GM12878 (cell line): ENCODE measurements around the gene CDKN3. TPM values are rescaled to one million over a fixed set of nuclear protein-coding genes. Genes with fewer than 3 reads are reported as not detected.

Source experiments
- ATAC-seq: fragments of 200-7000 bp; cut with Tn5 transposase; 3 replicates; pipeline ENCODE4 v1.9.1; 2020; ENCODE audit warnings: mild to moderate bottlenecking, moderate library complexity
- BruUV-seq: library from RNA; stranded (reverse); fragments of 400-500 nt; replicated peaks from 2 replicates; lab custom pipeline; 2021; lab: Mats Ljungman, UMichigan
- CTCF ChIA-PET: fragments of 300-600 bp; sonication (Branson Sonifier 250); formaldehyde crosslinking; extraction: SDS; loops from one replicate; lab custom pipeline; 2021; ENCODE audit warnings: inconsistent platforms; lab: Yijun Ruan, JAX
- POLR2A ChIA-PET: fragments of 350-600 bp; formaldehyde crosslinking; extraction: SDS; loops from one replicate; lab custom pipeline; 2021; ENCODE audit warnings: inconsistent platforms; lab: Charles Lee
- RAD21 ChIA-PET: fragments of 300-600 bp; sonication (Branson Sonifier 250); formaldehyde crosslinking; loops from one replicate; lab custom pipeline; 2023; ENCODE audit warnings: antibody characterized with exemption; ENCODE audit not compliant: unreplicated experiment; lab: Charles Lee
- SMC1A ChIA-PET: fragments of 300-600 bp; sonication (Branson Sonifier 250); formaldehyde crosslinking; loops from one replicate; lab custom pipeline; 2023; ENCODE audit not compliant: unreplicated experiment, uncharacterized antibody; lab: Charles Lee
- DNase-seq: peaks from one replicate; pipeline ENCODE4 v3.0.0-alpha.2; 2011; ENCODE audit warnings: low read depth, low spot score
- FAIRE-seq: peaks from 3 replicates; lab custom pipeline; 2011; peaks lifted over from hg19 to GRCh38; lab: Jason Lieb, UNC
- H2AFZ ChIP-seq: 2 replicates; pipeline ENCODE4 v1.6.0; 2011; ENCODE audit warnings: low read depth, low read length, control low read depth; ENCODE audit not compliant: control insufficient read depth
- H3K27ac ChIP-seq: 2 replicates; pipeline ENCODE4 v1.5.1; 2011; ENCODE audit warnings: control low read depth; ENCODE audit not compliant: control insufficient read depth, insufficient read depth
- H3K27me3 ChIP-seq, 2 experiments: replicated peaks in 1 of 2; 2 replicates each; pipeline versions ENCODE4 v1.6.0 to v1.6.1; 2011; ENCODE audit warnings: low read length in 1 of 2; ENCODE audit not compliant: control insufficient read depth in 2 of 2, insufficient read depth in 2 of 2
- H3K36me3 ChIP-seq, 2 experiments: 2 replicates each; pipeline ENCODE4 v1.5.1; 2011; ENCODE audit warnings: low read length in 1 of 2; ENCODE audit not compliant: control insufficient read depth in 2 of 2, insufficient read depth in 2 of 2
- H3K4me1 ChIP-seq: 2 replicates; pipeline ENCODE4 v1.6.1; 2011; ENCODE audit warnings: mild to moderate bottlenecking, low read length, moderate library complexity, mixed read lengths; ENCODE audit not compliant: control insufficient read depth, insufficient read depth
- H3K4me2 ChIP-seq: 2 replicates; pipeline ENCODE4 v1.6.0; 2011; ENCODE audit warnings: control low read depth; ENCODE audit not compliant: control insufficient read depth, insufficient read depth
- H3K4me3 ChIP-seq: fragments of 200-600 bp; sonication (generic); 2 replicates; pipeline ENCODE4 v1.5.1; 2016
- H3K79me2 ChIP-seq: 2 replicates; pipeline ENCODE4 v1.6.0; 2011; ENCODE audit warnings: low read length; ENCODE audit not compliant: control insufficient read depth, insufficient read depth
- H3K9ac ChIP-seq: 2 replicates; pipeline ENCODE4 v1.8.0; 2011; ENCODE audit warnings: low read length, control low read depth, mixed read lengths; ENCODE audit not compliant: control insufficient read depth, insufficient read depth
- H3K9me3 ChIP-seq: replicated peaks from 3 replicates; pipeline ENCODE4 v1.5.1; 2011; ENCODE audit warnings: mild to moderate bottlenecking, low read length; ENCODE audit not compliant: control insufficient read depth, insufficient read depth
- H4K20me1 ChIP-seq: 2 replicates; pipeline ENCODE4 v1.6.0; 2011; ENCODE audit not compliant: control insufficient read depth, insufficient read depth
- CEBPZ ChIP-seq: fragments of 150-350 bp; IDR thresholded peaks from 2 replicates; pipeline ENCODE4 v1.6.1; 2016; ENCODE audit warnings: low read depth, low read length
- CHD1 ChIP-seq: IDR thresholded peaks from 2 replicates; pipeline ENCODE4 v1.6.1; 2012; ENCODE audit warnings: low read depth, low read length, improper control_type of control experiment
- EZH2 ChIP-seq: IDR thresholded peaks from 2 replicates; pipeline ENCODE4 v1.6.1; 2012; ENCODE audit warnings: low read depth, mild to moderate bottlenecking, control low read depth, inconsistent platforms, low read length, borderline replicate concordance; ENCODE audit not compliant: control insufficient read depth
- MLLT1 ChIP-seq: fragments of 450-650 bp; IDR thresholded peaks from 2 replicates; pipeline ENCODE4 v1.6.1; 2016; ENCODE audit warnings: mild to moderate bottlenecking
- PBX3 ChIP-seq: IDR thresholded peaks from 2 replicates; pipeline ENCODE4 v1.6.1; 2011; ENCODE audit warnings: mild to moderate bottlenecking, low read depth, low read length, moderate library complexity; ENCODE audit not compliant: insufficient replicate concordance
- SKIL ChIP-seq: fragments of 450-650 bp; IDR thresholded peaks from 2 replicates; pipeline ENCODE4 v1.6.1; 2017; ENCODE audit warnings: mild to moderate bottlenecking, low read depth, inconsistent platforms; ENCODE audit not compliant: poor library complexity, severe bottlenecking
- SREBF2 ChIP-seq: IDR thresholded peaks from 2 replicates; pipeline ENCODE4 v1.6.1; 2012; ENCODE audit warnings: mild to moderate bottlenecking, low read length
- SUZ12 ChIP-seq: fragments of 200-600 bp; sonication (generic); IDR thresholded peaks from one replicate; pipeline ENCODE4 v1.6.1; 2018; ENCODE audit warnings: antibody characterized with exemption, mild to moderate bottlenecking; ENCODE audit not compliant: unreplicated experiment
- WGBS: methylation state at CpG from one replicate; pipeline ENCODE4 v1.1.6; 2016; ENCODE audit warnings: low lambda C conversion rate; ENCODE audit not compliant: insufficient replicate concordance, insufficient coverage; ENCODE audit errors: missing lambda C conversion rate; 5-methylcytosine and 5-hydroxymethylcytosine counted together
- in situ Hi-C: fragments of 300-500 bp; cut with MboI; formaldehyde crosslinking; loops from 9 replicates; pipeline ENCODE4 v1.14.3; 2018; ENCODE audit warnings: mixed read lengths
- intact Hi-C: fragments of 100-400 bp; cut with micrococcal nuclease; formaldehyde crosslinking; loops from one replicate; pipeline ENCODE4 v1.14.2; 2022; ENCODE audit not compliant: unreplicated experiment
- polyA plus RNA-seq, 11 experiments: library from polyadenylated mRNA; depleted of rRNA in 4 of 11; unstranded in 6 of 11; stranded (reverse) in 5 of 11; fragments of >200 nt; fragmentation: Nextera tagmentation in 4 of 11; fragmentation: Illumina TruSeq in 1 of 11; extraction: Ambion mirVana in 4 of 11; extraction: Trizol in 1 of 11; gene quantifications; 1 replicate in 1 of 11; 2 replicates in 10 of 11; pipeline versions ENCODE4 v1.2.1 to v1.2.3, GENCODE V29; 2011 to 2016; ENCODE audit warnings: inconsistent platforms in 2 of 11, missing spikeins in 2 of 11, low read depth in 1 of 11
- total RNA-seq, 4 experiments: library from RNA; depleted of rRNA in 3 of 4; stranded (reverse); fragments of >200 nt in 3 of 4; fragmentation: Illumina TruSeq in 1 of 4; extraction: Trizol in 1 of 4; gene quantifications; 2 replicates each; pipeline versions ENCODE4 v1.2.1 to v1.2.3, GENCODE V29; 2013 to 2021

The CDKN3 gene
- total and polyA plus RNA-seq, 10 of the 15 experiments (the other 5 are each of a cell fraction or from before 2014, with no cell fraction given): 54.9 to 197 (median 111) TPM

GRCh38 chr14:54395716-54396115, 1.1 kb upstream of the CDKN3 start:
- H3K79me2 ChIP-seq: peaks cover 17% of the 10 kb centered on the region
- no peak for ATAC-seq
- H2AFZ ChIP-seq: no peak overlapping the region
- in situ Hi-C loops (no loop called here), intact Hi-C loops (loop anchor here (5.0 kb wide), 2 partner anchors 42 to 92 kb away; partner anchors contain the start of gene GMFB)
- TF ChIP-seq EZH2: no peak
- TF ChIP-seq SKIL: no peak
- TF ChIP-seq CHD1: no peak
- TF ChIP-seq PBX3: no peak
- no peak for TF ChIP-seq SUZ12
- TF ChIP-seq CEBPZ: no peak
- TF ChIP-seq SREBF2: no peak
- no peak for TF ChIP-seq MLLT1
- H3K27me3 ChIP-seq: no peaks in the 10 kb centered on the region
- no peak overlapping the region for H3K4me2 ChIP-seq
- ChIA-PET CTCF (interaction anchor here (0.8 to 2.7 kb wide), 5 partner anchors 19 to 381 kb away, joined by 3 to 14 read pairs (median 5); no protein-coding TSS in a partner anchor), SMC1A (interaction anchor here (0.6 to 3.6 kb wide), 2 partner anchors 40 to 177 kb away, joined by 3 to 21 read pairs; no protein-coding TSS in a partner anchor), POLR2A (interaction anchor here (1.1 to 2.7 kb wide), 4 partner anchors 36 to 128 kb away, joined by 3 to 14 read pairs (median 4); no protein-coding TSS in a partner anchor), RAD21 (interaction anchor here (4.1 kb wide), 1 partner anchor 91 kb away, joined by 16 read pairs; no protein-coding TSS in a partner anchor)
- no peak for FAIRE-seq
- WGBS: 96% methylated on average over 2 of the region's 2 CpGs
- no peaks in the 10 kb centered on the region for H3K9me3 ChIP-seq
- H3K36me3 ChIP-seq: no peaks in the 10 kb centered on the region
- BruUV-seq: no TSS peak
- no peaks in the 10 kb centered on the region for H3K4me1 ChIP-seq
- H3K27ac ChIP-seq: no peak overlapping the region
- no peak overlapping the region for H3K9ac ChIP-seq
- no peak overlapping the region for H3K4me3 ChIP-seq
- no peak for DNase-seq
- no peaks in the 10 kb centered on the region for H4K20me1 ChIP-seq
